Choroid plexus epithelial cell (primary cell): ENCODE data around the gene SORCS1.

Source experiments
- DNase-seq: peaks from one replicate; pipeline ENCODE4 v3.0.0-alpha.2; 2010; ENCODE audit warnings: low read depth
- H3K4me3 ChIP-seq: 2 replicates; pipeline ENCODE4 v1.5.1; 2011; ENCODE audit warnings: low read depth, mild to moderate bottlenecking, control low read depth, low read length, moderate library complexity
- CTCF ChIP-seq: conservative IDR thresholded peaks from 2 replicates; pipeline ENCODE4 v1.5.1; 2011; ENCODE audit warnings: low read depth, mild to moderate bottlenecking, control low read depth, inconsistent platforms, low read length, moderate library complexity

The SORCS1 gene

GRCh38 chr10:106682175-106682574 is 482.3 kb downstream of the SORCS1 start:
- DNase-seq: peak; percentile 53
- no peak overlapping the region for H3K4me3 ChIP-seq
- TF ChIP-seq CTCF: peak; percentile 37

GRCh38 chr10:106680061-106680460 is 484.4 kb downstream of the SORCS1 start:
- peak; percentile 2 for DNase-seq
- no peak for TF ChIP-seq CTCF
- no peak overlapping the region for H3K4me3 ChIP-seq

GRCh38 chr10:106679314-106679713 is 485.2 kb downstream of the SORCS1 start:
- TF ChIP-seq CTCF: no peak
- no peak for DNase-seq
- no peak overlapping the region for H3K4me3 ChIP-seq

- DNase-seq: no peak
- no peak overlapping the region for H3K4me3 ChIP-seq
- no peak for TF ChIP-seq CTCF
Measured at GRCh38 chr10:106672517-106673175, 491.9 kb downstream of the SORCS1 start.

GRCh38 chr10:106661767-106662140 is 502.8 kb downstream of the SORCS1 start:
- no peak for TF ChIP-seq CTCF
- no peak overlapping the region for H3K4me3 ChIP-seq
- no peak for DNase-seq

- TF ChIP-seq CTCF: no peak
- no peak for DNase-seq
- H3K4me3 ChIP-seq: no peak overlapping the region
Measured at GRCh38 chr10:106661133-106661766, 503.3 kb downstream of the SORCS1 start.

- no peak for TF ChIP-seq CTCF
- no peak overlapping the region for H3K4me3 ChIP-seq
- no peak for DNase-seq
Measured at GRCh38 chr10:106660550-106660949, 504.0 kb downstream of the SORCS1 start.
